Loucy (cell line): ENCODE measurements around the gene ULK1.
"Not testable (repeated sequence)": the region's sequence is repeated elsewhere in the genome, so short reads cannot be mapped to it uniquely, and the experiment has no call there.

Experiments
- CTCF ChIP-seq: fragments of 200-600 bp; sonication (generic); conservative IDR thresholded peaks from 2 replicates; pipeline ENCODE4 v1.5.1; 2014; ENCODE audit warnings: mild to moderate bottlenecking, antibody characterized with exemption, low read length
- EZH2phosphoT487 ChIP-seq: fragments of 200-600 bp; IDR thresholded peaks from 2 replicates; pipeline ENCODE4 v1.6.1; 2018; ENCODE audit warnings: antibody characterized with exemption, mild to moderate bottlenecking, moderate library complexity, borderline replicate concordance

- not testable (repeated sequence) for TF ChIP-seq CTCF, EZH2phosphoT487
Observed at GRCh38 chr12:131885076-131885475, 9.3 kb upstream of the ULK1 start.
